ENCODE data around the gene COL4A2.

DNA sequence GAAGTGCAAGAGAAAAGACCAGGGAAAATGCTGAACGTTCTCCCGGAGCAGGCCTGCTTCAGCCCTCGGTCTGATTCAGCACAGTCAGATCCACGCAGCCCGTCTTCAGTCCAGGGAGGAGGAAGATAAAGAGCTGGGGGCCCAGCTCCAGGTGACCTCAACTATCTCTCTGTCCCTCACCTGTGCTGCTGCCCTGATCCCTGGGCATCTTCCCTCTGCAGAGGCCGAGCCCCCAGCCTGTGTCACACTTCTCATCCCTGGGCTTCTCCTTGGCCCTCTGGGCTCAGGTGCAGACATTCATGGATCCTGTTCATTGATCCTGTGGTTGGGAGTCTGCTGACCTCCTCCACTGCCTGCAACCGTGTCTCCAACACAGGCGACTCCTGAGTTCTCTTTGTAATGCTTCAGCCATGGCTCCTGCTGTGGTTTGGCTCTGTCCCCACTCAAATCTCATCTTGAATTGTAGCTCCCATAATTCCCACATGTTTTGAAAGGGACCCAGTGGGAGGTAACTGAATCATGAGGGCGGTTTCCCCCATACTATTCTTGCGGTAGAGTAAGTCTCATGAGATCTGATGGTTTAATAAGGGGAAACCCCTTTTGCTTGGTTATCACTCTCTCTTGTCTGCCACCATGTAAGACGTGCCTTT is 27.9 kb downstream of the COL4A2 start:
- no peak for TF ChIP-seq SUZ12 (IDR thresholded peaks at IDR 0.05; ENCODE audit: extremely low read depth, insufficient read depth, insufficient read length)
- no peak for TF ChIP-seq YY1 (IDR thresholded peaks at IDR 0.05; ENCODE audit: insufficient read depth, insufficient read length)
